Activated T-helper 1 cell treated with anti-CD3 and anti-CD28 coated beads, Interleukin-12 subunit alpha, Interleukin-12 subunit beta, Interleukin-2, Interleukin-4 antibody, amounts not matched to agents 30 ng/mL and 10 ng/mL and 1 ng/mL, durations not matched to agents 14 hours and 24 hours and 36 hours (primary cell): ENCODE results near the gene CT45A9. TPM values are rescaled to one million over a fixed set of nuclear protein-coding genes. Genes with fewer than 3 reads are reported as not detected.
"Not testable (repeated sequence)": the region's sequence is repeated elsewhere in the genome, so short reads cannot be mapped to it uniquely, and the experiment has no call there.

ENCODE experiments used
- DNase-seq: peaks from one replicate; pipeline ENCODE4 v3.0.0; 2021; ENCODE audit warnings: low spot score
- H3K27ac Mint-ChIP-seq: one replicate; pipeline ENCODE4 v1.8.0; 2021; ENCODE audit warnings: mild to moderate bottlenecking, mixed read lengths
- H3K27me3 Mint-ChIP-seq: one replicate; pipeline ENCODE4 v1.8.0; 2022; ENCODE audit warnings: mild to moderate bottlenecking, moderate library complexity, mixed read lengths; ENCODE audit not compliant: insufficient read depth
- H3K36me3 Mint-ChIP-seq: one replicate; pipeline ENCODE4 v1.8.0; 2021; ENCODE audit warnings: low read depth, mixed read lengths
- H3K4me1 Mint-ChIP-seq: one replicate; pipeline ENCODE4 v1.8.0; 2021; ENCODE audit warnings: low read depth, mixed read lengths
- H3K4me3 Mint-ChIP-seq: one replicate; pipeline ENCODE4 v1.8.0; 2021; ENCODE audit warnings: mild to moderate bottlenecking, moderate library complexity, mixed read lengths
- H3K9me3 Mint-ChIP-seq: one replicate; pipeline ENCODE4 v1.8.0; 2021; ENCODE audit warnings: mixed read lengths
- intact Hi-C: fragments of 100-400 bp; cut with micrococcal nuclease; formaldehyde crosslinking; loops from one replicate; pipeline ENCODE4 v1.15.1; 2024
- total RNA-seq: library from RNA; stranded (reverse); gene quantifications from 2 replicates; pipeline ENCODE4 v1.2.3, GENCODE V29; 2022

The CT45A9 gene, protein sequence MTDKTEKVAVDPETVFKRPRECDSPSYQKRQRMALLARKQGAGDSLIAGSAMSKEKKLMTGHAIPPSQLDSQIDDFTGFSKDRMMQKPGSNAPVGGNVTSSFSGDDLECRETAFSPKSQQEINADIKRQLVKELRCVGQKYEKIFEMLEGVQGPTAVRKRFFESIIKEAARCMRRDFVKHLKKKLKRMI
- total RNA-seq: not detected in 2 replicates

DNA sequence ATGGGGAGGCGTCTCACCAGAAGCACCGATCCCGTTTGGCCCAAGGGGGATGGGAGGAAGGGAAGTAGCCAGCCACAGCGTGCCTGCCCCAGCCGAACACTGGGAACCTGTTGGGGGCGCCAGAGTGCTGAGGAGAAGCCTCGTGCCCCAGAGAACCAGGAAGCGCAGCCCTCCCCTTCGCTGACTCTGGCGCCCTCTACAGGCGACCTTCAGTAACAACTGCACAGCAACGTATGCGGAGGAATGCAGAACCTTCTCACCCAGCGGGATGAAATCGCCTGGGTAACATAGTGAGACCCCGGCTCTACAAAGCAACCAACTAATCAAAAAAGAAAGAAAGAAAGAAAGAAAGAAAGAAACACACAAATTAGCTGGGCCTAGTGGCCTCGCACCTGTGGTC, at the start of gene CT45A9:
Gene CT45A9 (minus strand): TSS at position 101 of the 400 bp plus-strand sequence. CDS start 3,751 bp downstream, outside the sequence.
- H3K27ac Mint-ChIP-seq, intact Hi-C loops, H3K4me1 Mint-ChIP-seq, H3K27me3 Mint-ChIP-seq, DNase-seq, H3K9me3 Mint-ChIP-seq, H3K4me3 Mint-ChIP-seq, H3K36me3 Mint-ChIP-seq: not testable (repeated sequence)

DNA sequence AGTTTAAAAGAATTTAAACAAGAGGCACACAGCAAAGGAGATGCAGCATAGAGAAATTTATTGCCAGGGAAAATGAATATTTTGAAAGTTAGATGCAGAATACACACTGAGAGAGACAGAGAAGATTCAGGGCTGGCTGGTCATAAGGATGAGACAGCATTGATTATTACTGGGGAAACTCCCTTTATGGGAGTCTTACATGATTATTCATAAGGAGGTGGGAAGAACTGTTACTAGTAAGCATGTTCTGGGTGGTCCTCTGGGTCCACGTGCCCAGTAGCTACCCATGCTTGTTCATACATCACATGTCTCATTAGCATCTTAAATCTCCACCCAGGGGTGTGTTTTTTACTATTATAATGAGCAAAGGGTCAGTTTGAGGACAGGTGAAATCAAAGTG, 48.9 kb upstream of the CT45A9 start:
- H3K27me3 Mint-ChIP-seq, H3K4me1 Mint-ChIP-seq, H3K9me3 Mint-ChIP-seq, H3K4me3 Mint-ChIP-seq, DNase-seq, H3K27ac Mint-ChIP-seq, intact Hi-C loops, H3K36me3 Mint-ChIP-seq: not testable (repeated sequence)

DNA sequence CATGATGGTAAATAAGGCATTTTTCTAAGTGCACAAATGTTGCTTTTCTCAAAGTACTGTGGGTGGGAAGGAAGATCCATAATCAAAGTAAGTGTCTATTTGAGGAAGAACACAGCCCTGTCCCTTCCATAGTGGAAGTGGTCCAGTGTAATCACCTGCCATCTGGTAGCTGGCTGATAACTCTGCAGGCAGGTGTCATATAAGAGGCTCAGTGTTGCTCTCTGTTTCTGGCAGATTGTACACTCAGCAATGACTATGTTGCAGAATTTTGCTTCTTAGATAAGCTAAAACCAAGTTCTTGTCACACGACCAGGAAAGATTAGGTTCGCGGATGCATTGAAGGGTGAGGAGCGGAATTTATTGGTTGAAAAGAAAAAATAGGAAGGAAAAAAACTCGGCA, 42.8 kb upstream of the CT45A9 start:
- Mint-ChIP-seq H3K4me1 (no peaks in the 10 kb centered on the region), H3K27me3 (no peaks in the 10 kb centered on the region), H3K9me3 (no peaks in the 10 kb centered on the region), H3K27ac (no peak overlapping the region), H3K36me3 (no peaks in the 10 kb centered on the region), H3K4me3 (no peak overlapping the region)
- intact Hi-C loops: no loop called here
- DNase-seq: no peak

DNA sequence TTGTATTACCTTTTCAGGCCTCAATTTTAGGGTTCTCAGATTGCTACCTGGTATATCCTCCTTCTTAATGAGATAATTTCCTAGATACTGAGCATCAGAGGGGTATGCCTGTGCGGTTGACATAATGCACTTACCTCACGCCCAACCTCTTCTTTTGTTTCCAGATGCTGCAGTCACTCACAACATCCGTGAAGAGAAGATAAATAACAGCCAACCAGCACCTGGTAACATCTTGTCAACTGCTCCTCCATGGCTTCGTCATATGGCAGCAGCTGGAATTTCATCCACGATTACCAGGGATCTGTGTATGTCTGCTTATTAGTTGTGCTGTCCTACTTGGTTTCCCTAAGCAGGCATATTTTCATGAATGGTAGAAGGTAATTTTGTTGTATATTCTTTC, 38.6 kb upstream of the CT45A9 start:
- no peak overlapping the region for H3K27ac Mint-ChIP-seq
- DNase-seq: no peak
- intact Hi-C loops: no loop called here

DNA sequence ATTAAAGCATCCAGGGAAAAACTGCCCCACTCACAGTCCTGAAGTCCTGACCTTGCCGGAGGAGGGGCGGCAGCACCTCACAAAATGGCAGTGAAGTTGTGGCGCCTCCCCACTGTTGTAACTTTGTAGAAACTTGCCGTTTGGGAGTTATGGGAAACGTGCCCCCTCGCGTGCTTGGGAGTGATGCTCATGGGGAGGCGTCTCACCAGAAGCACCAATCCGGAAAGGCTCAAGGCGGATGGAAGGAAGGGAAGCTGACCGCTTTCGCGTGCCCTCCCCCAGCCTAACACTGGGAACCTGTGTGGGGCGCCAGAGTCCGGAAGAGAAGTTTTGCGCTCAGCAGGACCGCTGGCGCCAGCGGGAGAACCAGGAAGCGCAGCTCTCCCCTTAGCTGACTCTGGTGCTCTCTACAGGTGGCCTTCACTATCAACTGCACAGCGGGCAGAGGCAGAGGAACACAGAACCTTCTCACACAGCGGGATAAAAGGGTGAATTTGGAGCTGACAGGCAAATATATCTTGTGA, 21.7 kb upstream of the CT45A9 start, which contains the start of the genes CT45A10 and SAGE1:
Gene CT45A10 (minus strand): TSS at position 151 of the 524 bp plus-strand sequence. CDS start 8,100 bp downstream, outside the sequence.
Gene SAGE1 (plus strand): TSS at position 423 of the 524 bp plus-strand sequence. CDS start 2,527 bp downstream, outside the sequence.
- no peak within 1 kb of the TSS for H3K4me3 Mint-ChIP-seq
- intact Hi-C loops: no loop called here
- DNase-seq: no peak

More for the DNA sequence above, 38.6 kb upstream of the CT45A9 start:
- Mint-ChIP-seq H3K27me3 (no peaks in the 10 kb centered on the region), H3K9me3 (no peaks in the 10 kb centered on the region), H3K4me3 (no peak overlapping the region), H3K36me3 (no peaks in the 10 kb centered on the region), H3K4me1 (no peaks in the 10 kb centered on the region)

DNA sequence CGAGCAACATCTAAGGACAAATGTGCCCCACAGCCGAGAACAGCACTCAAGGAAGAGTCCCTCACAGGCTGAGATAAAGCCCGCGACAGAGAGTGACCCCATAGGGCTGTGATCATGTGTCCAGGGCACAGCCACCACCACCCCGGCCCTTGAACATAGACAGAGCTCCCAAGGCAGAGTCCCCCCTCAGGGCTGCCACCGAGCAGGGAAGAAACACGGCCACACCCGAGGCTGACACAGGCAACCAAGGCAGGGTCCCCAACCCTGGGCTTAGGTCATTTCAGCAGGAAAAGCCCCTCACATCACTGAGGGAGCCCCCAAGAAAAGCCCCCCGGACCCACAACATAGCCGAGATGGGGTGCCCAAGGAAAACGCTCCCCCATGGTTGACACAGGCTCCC, 21.2 kb upstream of the CT45A9 start:
- no peak for DNase-seq
- Mint-ChIP-seq H3K27me3 (peaks cover 4% of the 10 kb centered on the region), H3K9me3 (no peaks in the 10 kb centered on the region), H3K36me3 (no peaks in the 10 kb centered on the region), H3K4me3 (no peak overlapping the region), H3K27ac (no peak overlapping the region), H3K4me1 (no peaks in the 10 kb centered on the region)
- intact Hi-C loops: no loop called here

More for the DNA sequence above, 21.7 kb upstream of the CT45A9 start, which contains the start of the genes CT45A10 and SAGE1:
- no peak within 1 kb of the TSS for H3K27ac Mint-ChIP-seq
- H3K36me3 Mint-ChIP-seq: no peaks in the 10 kb centered on the region
- no peaks in the 10 kb centered on the region for H3K9me3 Mint-ChIP-seq
- H3K27me3 Mint-ChIP-seq: peaks cover 4% of the 10 kb centered on the region
- H3K4me1 Mint-ChIP-seq: no peaks in the 10 kb centered on the region

DNA sequence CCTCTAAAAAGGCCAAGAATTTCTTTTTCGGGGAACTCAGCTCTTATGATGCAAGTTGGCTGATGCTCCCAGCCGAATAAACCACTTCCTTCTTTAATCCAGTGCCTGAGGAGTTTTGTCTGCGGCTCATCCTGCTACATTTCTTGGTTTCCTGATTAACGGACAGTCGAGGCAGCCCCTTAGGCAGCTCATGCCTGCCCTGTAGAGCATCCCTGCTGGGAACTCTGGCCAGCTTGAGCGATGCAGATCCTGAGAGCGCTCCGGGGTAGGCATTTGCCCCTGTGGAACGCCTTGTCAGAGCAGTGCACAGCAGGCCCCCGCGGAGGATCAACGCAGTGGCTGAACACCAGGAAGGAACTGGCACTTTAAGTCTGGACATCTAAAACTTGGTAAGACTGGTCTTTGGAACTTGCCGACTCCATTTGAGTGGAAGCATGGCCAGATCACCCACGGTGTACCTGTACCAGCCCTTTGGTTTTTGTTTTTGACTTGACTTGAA, 18.5 kb upstream of the CT45A9 start:
- peaks cover 4% of the 10 kb centered on the region for H3K27me3 Mint-ChIP-seq
- intact Hi-C loops: no loop called here
- H3K36me3 Mint-ChIP-seq: no peaks in the 10 kb centered on the region
- no peak overlapping the region for H3K27ac Mint-ChIP-seq
- no peak for DNase-seq
- no peaks in the 10 kb centered on the region for H3K4me1 Mint-ChIP-seq
- no peaks in the 10 kb centered on the region for H3K9me3 Mint-ChIP-seq
- no peak overlapping the region for H3K4me3 Mint-ChIP-seq

DNA sequence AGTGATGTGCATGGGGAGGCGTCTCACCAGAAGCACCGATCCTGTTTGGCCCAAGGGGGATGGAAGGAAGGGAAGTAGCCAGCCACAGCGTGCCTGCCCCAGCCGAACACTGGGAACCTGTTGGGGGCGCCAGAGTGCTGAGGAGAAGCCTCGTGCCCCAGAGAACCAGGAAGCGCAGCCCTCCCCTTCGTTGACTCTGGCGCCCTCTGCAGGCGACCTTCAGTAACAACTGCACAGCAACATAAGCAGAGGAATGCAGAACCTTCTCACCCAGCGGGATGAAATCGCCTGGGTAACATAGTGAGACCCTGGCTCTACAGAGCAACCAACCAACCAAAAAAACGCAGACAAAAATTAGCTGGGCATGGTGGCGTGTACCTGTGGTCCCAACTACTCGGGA, 17.4 kb upstream of the CT45A9 start:
- H3K4me3 Mint-ChIP-seq, H3K36me3 Mint-ChIP-seq, H3K27ac Mint-ChIP-seq, H3K4me1 Mint-ChIP-seq, H3K27me3 Mint-ChIP-seq, H3K9me3 Mint-ChIP-seq, intact Hi-C loops: not testable (repeated sequence)
- peak; percentile 1 for DNase-seq

DNA sequence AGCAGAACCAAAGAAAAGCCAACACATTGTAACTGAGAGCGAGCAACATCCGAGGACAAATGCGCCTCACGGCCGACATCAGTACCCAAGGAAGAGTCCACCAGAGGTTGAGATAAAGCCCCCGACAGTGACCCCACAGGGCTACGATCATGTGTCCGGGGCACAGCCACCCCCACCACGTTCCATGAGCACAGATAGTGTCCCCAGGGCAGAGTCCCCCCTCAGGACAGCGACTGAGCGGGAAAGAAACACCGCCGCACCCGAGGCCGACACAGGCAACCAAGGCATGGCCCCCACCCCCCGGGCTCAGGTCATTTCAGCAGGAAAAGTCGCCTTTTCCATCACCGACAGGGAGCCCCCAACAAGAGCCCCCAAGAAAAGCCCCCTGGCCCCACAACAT, 16.6 kb upstream of the CT45A9 start:
- H3K36me3 Mint-ChIP-seq, H3K9me3 Mint-ChIP-seq, H3K27ac Mint-ChIP-seq, intact Hi-C loops, DNase-seq, H3K4me3 Mint-ChIP-seq, H3K4me1 Mint-ChIP-seq, H3K27me3 Mint-ChIP-seq: not testable (repeated sequence)

DNA sequence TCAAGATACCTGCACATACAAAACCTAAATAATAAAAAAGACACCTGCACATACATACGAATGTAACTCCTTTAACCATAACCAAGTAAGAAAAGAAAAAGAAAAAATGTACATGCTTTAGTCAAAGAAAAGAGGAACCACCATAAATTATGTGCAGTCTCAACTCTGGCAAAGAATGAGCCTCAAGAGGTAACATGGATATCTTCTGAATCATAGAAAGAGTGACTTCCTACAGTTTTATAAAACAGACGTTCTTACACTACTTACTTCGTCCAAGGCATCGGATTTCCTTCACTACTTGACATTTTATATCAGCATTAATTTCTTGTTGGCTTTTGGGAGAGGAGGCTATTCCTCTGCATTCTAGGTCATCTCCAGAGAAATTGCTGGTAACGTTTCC, 11.1 kb upstream of the CT45A9 start:
- DNase-seq, H3K27me3 Mint-ChIP-seq, H3K9me3 Mint-ChIP-seq, H3K36me3 Mint-ChIP-seq, H3K4me1 Mint-ChIP-seq, intact Hi-C loops, H3K27ac Mint-ChIP-seq, H3K4me3 Mint-ChIP-seq: not testable (repeated sequence)

DNA sequence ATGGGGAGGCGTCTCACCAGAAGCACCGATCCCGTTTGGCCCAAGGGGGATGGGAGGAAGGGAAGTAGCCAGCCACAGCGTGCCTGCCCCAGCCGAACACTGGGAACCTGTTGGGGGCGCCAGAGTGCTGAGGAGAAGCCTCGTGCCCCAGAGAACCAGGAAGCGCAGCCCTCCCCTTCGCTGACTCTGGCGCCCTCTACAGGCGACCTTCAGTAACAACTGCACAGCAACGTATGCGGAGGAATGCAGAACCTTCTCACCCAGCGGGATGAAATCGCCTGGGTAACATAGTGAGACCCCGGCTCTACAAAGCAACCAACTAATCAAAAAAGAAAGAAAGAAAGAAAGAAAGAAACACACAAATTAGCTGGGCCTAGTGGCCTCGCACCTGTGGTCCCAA, 17.2 kb downstream of the CT45A9 start, which contains the start of gene CT45A8:
Gene CT45A8 (minus strand): TSS at position 101 of the 400 bp plus-strand sequence. CDS start 3,755 bp downstream, outside the sequence.
- H3K4me3 Mint-ChIP-seq, intact Hi-C loops: not testable (repeated sequence)

DNA sequence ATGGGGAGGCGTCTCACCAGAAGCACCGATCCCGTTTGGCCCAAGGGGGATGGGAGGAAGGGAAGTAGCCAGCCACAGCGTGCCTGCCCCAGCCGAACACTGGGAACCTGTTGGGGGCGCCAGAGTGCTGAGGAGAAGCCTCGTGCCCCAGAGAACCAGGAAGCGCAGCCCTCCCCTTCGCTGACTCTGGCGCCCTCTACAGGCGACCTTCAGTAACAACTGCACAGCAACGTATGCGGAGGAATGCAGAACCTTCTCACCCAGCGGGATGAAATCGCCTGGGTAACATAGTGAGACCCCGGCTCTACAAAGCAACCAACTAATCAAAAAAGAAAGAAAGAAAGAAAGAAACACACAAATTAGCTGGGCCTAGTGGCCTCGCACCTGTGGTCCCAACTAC, 34.4 kb downstream of the CT45A9 start, which contains the start of gene CT45A7:
Gene CT45A7 (minus strand): TSS at position 101 of the 400 bp plus-strand sequence. CDS start 3,747 bp downstream, outside the sequence.
- H3K4me1 Mint-ChIP-seq, intact Hi-C loops, DNase-seq, H3K4me3 Mint-ChIP-seq, H3K27ac Mint-ChIP-seq, H3K27me3 Mint-ChIP-seq, H3K9me3 Mint-ChIP-seq, H3K36me3 Mint-ChIP-seq: not testable (repeated sequence)

More for the DNA sequence above, 17.2 kb downstream of the CT45A9 start, which contains the start of gene CT45A8:
- not testable (repeated sequence) for DNase-seq, H3K36me3 Mint-ChIP-seq, H3K27ac Mint-ChIP-seq, H3K4me1 Mint-ChIP-seq, H3K27me3 Mint-ChIP-seq, H3K9me3 Mint-ChIP-seq

DNA sequence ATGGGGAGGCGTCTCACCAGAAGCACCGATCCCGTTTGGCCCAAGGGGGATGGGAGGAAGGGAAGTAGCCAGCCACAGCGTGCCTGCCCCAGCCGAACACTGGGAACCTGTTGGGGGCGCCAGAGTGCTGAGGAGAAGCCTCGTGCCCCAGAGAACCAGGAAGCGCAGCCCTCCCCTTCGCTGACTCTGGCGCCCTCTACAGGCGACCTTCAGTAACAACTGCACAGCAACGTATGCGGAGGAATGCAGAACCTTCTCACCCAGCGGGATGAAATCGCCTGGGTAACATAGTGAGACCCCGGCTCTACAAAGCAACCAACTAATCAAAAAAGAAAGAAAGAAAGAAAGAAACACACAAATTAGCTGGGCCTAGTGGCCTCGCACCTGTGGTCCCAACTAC, 51.7 kb downstream of the CT45A9 start, which contains the start of gene CT45A2:
Gene CT45A2 (minus strand): TSS at position 101 of the 400 bp plus-strand sequence. CDS start 3,747 bp downstream, outside the sequence.
- H3K27ac Mint-ChIP-seq, H3K36me3 Mint-ChIP-seq, H3K4me3 Mint-ChIP-seq, H3K9me3 Mint-ChIP-seq, H3K27me3 Mint-ChIP-seq, intact Hi-C loops, H3K4me1 Mint-ChIP-seq, DNase-seq: not testable (repeated sequence)
